HG03039 (cell line): ENCODE measurements around the gene SEC14L3.

ENCODE experiments used
- ATAC-seq: cut with Tn5 transposase; IDR thresholded peaks from one replicate; pipeline ENCODE4 v1.9.1; 2021; ENCODE audit warnings: mild to moderate bottlenecking, moderate library complexity; ENCODE audit not compliant: unreplicated experiment

SEC14L3 gene

GRCh38 chr22:30471616-30472318 lies at the start of gene SEC14L3:
TSS of gene SEC14L3 (minus strand) at chr22:30472017. CDS start at chr22:30471958, 59 bp downstream.
- no peak for ATAC-seq

- ATAC-seq, result no peak
These were observed 48.1 kb upstream of the SEC14L3 start for GRCh38 chr22:30519842-30520425.

GRCh38 chr22:30516731-30517130 lies 44.9 kb upstream of the SEC14L3 start:
- no peak for ATAC-seq

- no peak for ATAC-seq
These were observed 44.5 kb upstream of the SEC14L3 start for GRCh38 chr22:30516273-30516672.

- no peak for ATAC-seq
These were observed 42.4 kb upstream of the SEC14L3 start for GRCh38 chr22:30514252-30514651.

GRCh38 chr22:30513462-30513861 lies 41.6 kb upstream of the SEC14L3 start:
- ATAC-seq, result no peak

GRCh38 chr22:30511911-30512310 lies 40.1 kb upstream of the SEC14L3 start:
- ATAC-seq, result no peak

GRCh38 chr22:30511109-30511508 lies 39.3 kb upstream of the SEC14L3 start:
- ATAC-seq, result no peak

- ATAC-seq, result no peak
These were observed 36.4 kb upstream of the SEC14L3 start for GRCh38 chr22:30508216-30508615.

GRCh38 chr22:30507670-30508069 lies 35.9 kb upstream of the SEC14L3 start:
- no peak for ATAC-seq

- ATAC-seq, result no peak
These were observed 34.7 kb upstream of the SEC14L3 start for GRCh38 chr22:30506507-30506968.

- ATAC-seq, result no peak
These were observed 31.7 kb upstream of the SEC14L3 start for GRCh38 chr22:30503551-30503950.

GRCh38 chr22:30502911-30503310 lies 31.1 kb upstream of the SEC14L3 start:
- ATAC-seq, result no peak

- no peak for ATAC-seq
These were observed 30.3 kb upstream of the SEC14L3 start for GRCh38 chr22:30502153-30502552.

- ATAC-seq, result no peak
These were observed 28.8 kb upstream of the SEC14L3 start for GRCh38 chr22:30500628-30501027.

GRCh38 chr22:30497466-30498150 lies 25.8 kb upstream of the SEC14L3 start:
- ATAC-seq, result no peak

- no peak for ATAC-seq
These were observed 23.4 kb upstream of the SEC14L3 start for GRCh38 chr22:30495041-30495784.

GRCh38 chr22:30492144-30492543 lies 20.3 kb upstream of the SEC14L3 start:
- ATAC-seq, result no peak

- ATAC-seq, result no peak
These were observed 19.6 kb upstream of the SEC14L3 start for GRCh38 chr22:30491381-30491780.

GRCh38 chr22:30490399-30490798 lies 18.6 kb upstream of the SEC14L3 start:
- no peak for ATAC-seq

- no peak for ATAC-seq
These were observed 16.3 kb upstream of the SEC14L3 start for GRCh38 chr22:30488121-30488520.
